ENCODE measurements around the gene HBEGF.

HBEGF gene

DNA sequence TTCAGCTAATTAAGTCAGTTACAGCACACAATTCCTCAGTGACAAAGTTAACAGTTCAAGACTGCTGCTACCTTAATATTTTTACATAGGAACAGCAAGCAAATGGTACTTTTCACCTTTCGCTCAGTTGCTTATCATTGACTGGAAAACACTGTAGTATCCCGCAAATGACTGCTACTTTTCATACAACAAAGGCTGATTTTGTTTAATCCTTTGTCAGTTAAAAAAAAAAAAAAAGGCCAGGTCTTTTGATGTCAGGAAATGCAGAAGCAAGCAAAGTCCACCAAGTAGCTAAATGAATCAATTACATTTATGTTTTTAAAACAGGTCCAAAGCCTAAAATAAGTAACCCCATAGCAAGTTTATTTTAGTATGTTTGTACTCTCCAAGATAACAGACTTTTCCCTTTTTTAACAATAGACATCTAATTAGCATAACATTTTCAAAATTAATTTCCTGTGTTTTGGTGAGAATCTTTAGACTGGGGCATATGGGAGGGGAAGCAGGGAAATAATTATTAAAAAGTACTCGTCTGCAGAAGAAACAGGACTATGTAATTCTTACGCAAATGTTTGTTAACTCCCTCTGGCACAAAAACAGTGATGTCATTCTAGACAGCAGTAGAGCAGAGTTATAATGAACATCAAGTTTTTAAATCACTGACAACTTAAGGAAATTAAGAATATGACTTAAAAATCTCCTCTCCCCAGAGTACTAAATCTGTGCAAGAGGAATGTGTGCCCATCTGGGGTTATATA lies 53.1 kb downstream of the HBEGF start:
- Histone ChIP-seq H3K9me3 (ENCODE audit: severe bottlenecking) (no peaks in the 10 kb centered on the region), H3K27me3 (ENCODE audit: insufficient read depth, poor library complexity, severe bottlenecking) (no peaks in the 10 kb centered on the region), H3K27ac (ENCODE audit: poor library complexity, severe bottlenecking) (peak overlapping the region; percentile 41), H3K4me1 (ENCODE audit: insufficient read depth, poor library complexity, severe bottlenecking) (peaks cover 62% of the 10 kb centered on the region), H3K4me3 (ENCODE audit: severe bottlenecking) (no peak overlapping the region), H3K36me3 (ENCODE audit: low read depth) (peaks cover 33% of the 10 kb centered on the region)
- DNase-seq (ENCODE audit: low spot score), result no peak
- ATAC-seq (ENCODE audit: low read depth), result no peak
- TF ChIP-seq, protein P1, sequence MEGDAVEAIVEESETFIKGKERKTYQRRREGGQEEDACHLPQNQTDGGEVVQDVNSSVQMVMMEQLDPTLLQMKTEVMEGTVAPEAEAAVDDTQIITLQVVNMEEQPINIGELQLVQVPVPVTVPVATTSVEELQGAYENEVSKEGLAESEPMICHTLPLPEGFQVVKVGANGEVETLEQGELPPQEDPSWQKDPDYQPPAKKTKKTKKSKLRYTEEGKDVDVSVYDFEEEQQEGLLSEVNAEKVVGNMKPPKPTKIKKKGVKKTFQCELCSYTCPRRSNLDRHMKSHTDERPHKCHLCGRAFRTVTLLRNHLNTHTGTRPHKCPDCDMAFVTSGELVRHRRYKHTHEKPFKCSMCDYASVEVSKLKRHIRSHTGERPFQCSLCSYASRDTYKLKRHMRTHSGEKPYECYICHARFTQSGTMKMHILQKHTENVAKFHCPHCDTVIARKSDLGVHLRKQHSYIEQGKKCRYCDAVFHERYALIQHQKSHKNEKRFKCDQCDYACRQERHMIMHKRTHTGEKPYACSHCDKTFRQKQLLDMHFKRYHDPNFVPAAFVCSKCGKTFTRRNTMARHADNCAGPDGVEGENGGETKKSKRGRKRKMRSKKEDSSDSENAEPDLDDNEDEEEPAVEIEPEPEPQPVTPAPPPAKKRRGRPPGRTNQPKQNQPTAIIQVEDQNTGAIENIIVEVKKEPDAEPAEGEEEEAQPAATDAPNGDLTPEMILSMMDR (IDR thresholded peaks at IDR 0.05; ENCODE audit: poor library complexity, severe bottlenecking), result no peak

DNA sequence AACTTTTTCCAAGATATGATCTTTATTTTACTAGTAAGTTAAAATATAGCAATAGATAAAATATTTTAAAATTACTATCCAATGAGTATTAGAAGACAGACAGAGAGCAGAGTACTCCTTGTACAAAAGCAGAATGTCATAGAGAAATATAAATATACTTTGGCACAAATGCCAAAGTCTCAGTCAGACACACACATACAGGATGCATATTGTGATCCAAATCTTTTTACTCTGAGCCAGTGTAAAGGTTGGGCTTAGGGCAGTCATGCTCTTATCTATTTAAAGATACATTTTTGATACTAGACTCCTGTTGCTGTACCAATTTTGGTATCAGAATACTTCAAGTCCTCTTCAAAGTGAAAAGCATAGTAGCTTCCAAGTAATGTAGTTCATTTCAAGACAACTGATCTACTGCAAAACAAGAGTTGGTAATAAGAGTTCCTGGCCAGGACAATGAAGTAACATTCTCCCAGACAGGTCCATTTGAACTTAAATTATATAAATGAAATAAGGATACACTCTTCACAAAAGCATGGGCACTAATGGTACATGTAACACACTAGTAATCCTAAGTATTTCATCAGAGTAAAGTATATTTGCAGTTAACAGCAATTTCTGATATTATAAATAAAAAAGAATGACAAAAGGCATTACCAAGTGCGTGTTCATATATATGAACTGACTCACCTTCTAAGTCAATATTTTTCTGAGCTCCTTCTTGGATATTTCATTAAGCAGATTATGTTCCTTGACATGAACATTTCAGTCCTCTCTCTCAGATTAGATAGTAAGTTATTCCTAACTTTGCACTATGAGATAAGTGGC lies 54.0 kb downstream of the HBEGF start:
- H3K4me1 ChIP-seq (ENCODE audit: insufficient read depth, poor library complexity, severe bottlenecking), result peaks cover 53% of the 10 kb centered on the region
- TF ChIP-seq, protein P1 (IDR thresholded peaks at IDR 0.05; ENCODE audit: poor library complexity, severe bottlenecking), result no peak
- no peak overlapping the region for H3K4me3 ChIP-seq (ENCODE audit: severe bottlenecking)
- no peak for DNase-seq (ENCODE audit: low spot score)
- ATAC-seq (ENCODE audit: low read depth), result peak; percentile 54
- H3K9me3 ChIP-seq (ENCODE audit: severe bottlenecking), result no peaks in the 10 kb centered on the region
- peaks cover 3% of the 10 kb centered on the region for H3K27me3 ChIP-seq (ENCODE audit: insufficient read depth, poor library complexity, severe bottlenecking)
- H3K27ac ChIP-seq (ENCODE audit: poor library complexity, severe bottlenecking), result peak overlapping the region; percentile 41
- H3K36me3 ChIP-seq (ENCODE audit: low read depth), result peaks cover 26% of the 10 kb centered on the region

DNA sequence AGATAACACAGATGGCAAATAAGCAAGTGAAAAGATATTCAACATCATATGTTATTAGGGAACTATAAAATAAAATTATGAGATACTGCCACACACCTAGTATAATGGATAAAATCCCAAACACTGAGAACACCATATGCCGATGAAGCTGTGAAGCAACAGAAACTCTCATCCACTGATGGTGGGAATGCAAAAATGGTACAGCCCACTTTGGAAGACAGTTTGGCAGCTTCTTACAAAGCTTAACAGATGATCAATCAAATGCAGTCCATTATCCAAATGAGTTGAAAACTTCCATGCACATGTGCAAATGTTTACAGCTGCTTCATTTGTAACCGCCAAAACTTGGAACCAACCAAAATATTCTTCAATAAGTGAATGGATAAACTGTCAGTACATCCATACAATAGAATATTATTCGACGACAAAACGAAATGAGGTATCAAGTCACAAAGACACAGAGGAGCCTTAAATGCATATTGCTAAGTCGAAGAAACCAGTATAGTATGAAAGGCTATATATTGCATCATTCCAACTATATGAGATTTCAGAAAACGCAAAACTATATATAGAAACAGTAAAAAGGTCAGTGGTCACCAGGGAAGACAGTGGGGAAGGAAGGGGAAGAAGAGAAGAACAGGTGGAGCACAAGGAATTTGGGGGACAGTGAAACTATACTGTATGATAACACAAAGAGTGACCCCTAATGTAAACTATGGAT lies 58.4 kb downstream of the HBEGF start:
- H3K36me3 ChIP-seq (ENCODE audit: low read depth), result peaks cover 12% of the 10 kb centered on the region; the same call in 1 of the 2 replicates
- peaks cover 14% of the 10 kb centered on the region for H3K4me1 ChIP-seq (ENCODE audit: insufficient read depth, poor library complexity, severe bottlenecking)
- H3K27ac ChIP-seq (ENCODE audit: poor library complexity, severe bottlenecking), result no peak overlapping the region
- no peaks in the 10 kb centered on the region for H3K9me3 ChIP-seq (ENCODE audit: severe bottlenecking)
- H3K4me3 ChIP-seq (ENCODE audit: severe bottlenecking), result no peak overlapping the region
- TF ChIP-seq, protein P1 (IDR thresholded peaks at IDR 0.05; ENCODE audit: poor library complexity, severe bottlenecking), result no peak
- H3K27me3 ChIP-seq (ENCODE audit: insufficient read depth, poor library complexity, severe bottlenecking), result peaks cover 3% of the 10 kb centered on the region
- ATAC-seq (ENCODE audit: low read depth) (no peak), DNase-seq (ENCODE audit: low spot score) (no peak)

DNA sequence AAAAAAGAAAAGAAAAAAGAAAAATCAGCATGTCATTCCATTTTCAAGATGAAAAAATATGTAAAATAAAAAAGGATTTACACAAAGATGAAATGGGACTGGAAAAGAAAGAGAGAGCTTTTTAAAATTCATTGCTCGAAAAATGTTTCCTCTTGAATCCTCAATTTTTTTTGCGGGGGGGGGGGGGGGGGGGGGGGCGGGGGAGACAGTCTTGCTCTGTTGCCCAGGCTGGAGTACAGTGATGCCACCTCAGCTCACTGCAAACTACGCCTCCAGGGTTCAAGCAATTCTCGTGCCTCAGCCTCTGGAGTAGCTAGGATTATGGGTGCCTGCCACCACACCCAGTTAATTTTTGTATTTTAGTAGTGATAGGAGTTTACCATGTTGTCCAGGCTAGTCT lies 60.0 kb downstream of the HBEGF start:
- Histone ChIP-seq H3K4me1 (ENCODE audit: insufficient read depth, poor library complexity, severe bottlenecking) (peaks cover 3% of the 10 kb centered on the region), H3K27ac (ENCODE audit: poor library complexity, severe bottlenecking) (no peak overlapping the region), H3K36me3 (ENCODE audit: low read depth) (peaks cover 6% of the 10 kb centered on the region; the same call in 1 of the 2 replicates), H3K27me3 (ENCODE audit: insufficient read depth, poor library complexity, severe bottlenecking) (peaks cover 3% of the 10 kb centered on the region), H3K9me3 (ENCODE audit: severe bottlenecking) (no peaks in the 10 kb centered on the region), H3K4me3 (ENCODE audit: severe bottlenecking) (no peak overlapping the region)
- DNase-seq (ENCODE audit: low spot score) (no peak), ATAC-seq (ENCODE audit: low read depth) (no peak)
- TF ChIP-seq, protein P1 (IDR thresholded peaks at IDR 0.05; ENCODE audit: poor library complexity, severe bottlenecking), result no peak
